GM12892 (cell line): Measurements from ENCODE around the gene ARPP21.

ENCODE experiments used
- POLR2AphosphoS5 ChIP-seq: IDR thresholded peaks from 2 replicates; pipeline ENCODE4 v1.6.1; 2011; ENCODE audit warnings: low read depth, low read length, control low read depth
- TAF1 ChIP-seq: IDR thresholded peaks from 2 replicates; pipeline ENCODE4 v1.6.1; 2011; ENCODE audit warnings: low read depth, mild to moderate bottlenecking, control low read depth, low read length, borderline replicate concordance

GRCh38 chr3:35722902-35723301 lies 83.6 kb downstream of the ARPP21 start:
- TF ChIP-seq TAF1 = no peak
- no peak for TF ChIP-seq POLR2AphosphoS5
